H1 (cell line): Measurements from ENCODE around the gene SLC5A12. TPM values are rescaled to one million over a fixed set of nuclear protein-coding genes. Genes with fewer than 3 reads are reported as not detected.

Experiments
- CTCF ChIA-PET: fragments of 300-600 bp; sonication (Branson Sonifier 250); formaldehyde crosslinking; loops from one replicate; lab custom pipeline; 2021; ENCODE audit not compliant: partially characterized antibody; lab: Charles Lee
- POLR2A ChIA-PET: fragments of 300-600 bp; sonication (Branson Sonifier 250); formaldehyde crosslinking; loops from one replicate; lab custom pipeline; 2021; ENCODE audit warnings: inconsistent platforms; ENCODE audit not compliant: partially characterized antibody; lab: Charles Lee
- DNase-seq, 2 experiments: peaks; one replicate each; pipeline versions ENCODE4 v3.0.0 to v3.0.0-alpha.2; 2010 to 2022; ENCODE audit warnings: low spot score in 2 of 2, low read depth in 1 of 2, mixed read lengths in 1 of 2
- FAIRE-seq: peaks from 2 replicates; lab custom pipeline; 2011; peaks lifted over from hg19 to GRCh38; lab: Jason Lieb, UNC
- H2AFZ ChIP-seq: 2 replicates; pipeline ENCODE4 v1.8.1; 2012; ENCODE audit warnings: low read length, inconsistent platforms
- H2AK5ac ChIP-seq: 2 replicates; pipeline ENCODE4 v1.6.1; 2013; ENCODE audit warnings: low read depth, low read length
- H2BK120ac ChIP-seq: replicated peaks from 2 replicates; pipeline ENCODE3; 2013; ENCODE audit warnings: low read depth, low read length, inconsistent platforms
- H2BK12ac ChIP-seq: 2 replicates; pipeline ENCODE4 v1.6.1; 2013; ENCODE audit warnings: low read depth, low read length
- H2BK15ac ChIP-seq: 2 replicates; pipeline ENCODE4 v1.6.1; 2013; ENCODE audit warnings: low read length
- H2BK20ac ChIP-seq: 2 replicates; pipeline ENCODE4 v1.6.1; 2013; ENCODE audit warnings: low read length
- H2BK5ac ChIP-seq: 2 replicates; pipeline ENCODE4 v1.6.1; 2013; ENCODE audit warnings: low read depth, low read length
- H3K14ac ChIP-seq: 2 replicates; pipeline ENCODE4 v1.6.1; 2013; ENCODE audit warnings: inconsistent platforms; ENCODE audit not compliant: insufficient read length
- H3K18ac ChIP-seq: 2 replicates; pipeline ENCODE4 v1.6.1; 2013; ENCODE audit warnings: low read length; ENCODE audit errors: extremely low read depth
- H3K23ac ChIP-seq: 2 replicates; pipeline ENCODE4 v1.6.1; 2013; ENCODE audit warnings: inconsistent platforms; ENCODE audit not compliant: insufficient read length
- H3K23me2 ChIP-seq: 2 replicates; pipeline ENCODE4 v1.6.1; 2013; ENCODE audit warnings: low read depth, low read length
- H3K27ac ChIP-seq: 2 replicates; pipeline ENCODE4 v1.6.1; 2011; ENCODE audit warnings: low read depth, low read length, inconsistent platforms
- H3K27me3 ChIP-seq, 4 experiments: replicated peaks in 1 of 4; 1 replicate in 1 of 4; 2 replicates in 3 of 4; pipeline versions ENCODE4 v1.6.1 to v1.8.1; 2011 to 2013; ENCODE audit warnings: low read length in 3 of 4, mild to moderate bottlenecking in 3 of 4, inconsistent platforms in 2 of 4, mixed read lengths in 2 of 4, moderate library complexity in 1 of 4; ENCODE audit not compliant: control insufficient read depth in 3 of 4, insufficient read depth in 3 of 4; ENCODE audit errors: extremely low read depth in 1 of 4
- H3K36me3 ChIP-seq, 4 experiments: 2 replicates each; pipeline versions ENCODE4 v1.6.1 to v1.8.1; 2011 to 2013; ENCODE audit warnings: mild to moderate bottlenecking in 4 of 4, low read length in 3 of 4, moderate library complexity in 2 of 4, control low read depth in 1 of 4, inconsistent platforms in 1 of 4; ENCODE audit not compliant: insufficient read depth in 4 of 4, control insufficient read depth in 2 of 4
- H3K4ac ChIP-seq: replicated peaks from 2 replicates; pipeline ENCODE3; 2013; ENCODE audit warnings: low read length, low read depth, mixed read lengths, inconsistent platforms; ENCODE audit not compliant: insufficient read length
- H3K4me1 ChIP-seq, 4 experiments: replicated peaks in 1 of 4; 1 replicate in 1 of 4; 2 replicates in 3 of 4; pipeline versions ENCODE4 v1.6.1 to v1.8.1; 2011 to 2013; ENCODE audit warnings: low read length in 3 of 4, inconsistent platforms in 2 of 4, mixed read lengths in 1 of 4; ENCODE audit not compliant: insufficient read depth in 4 of 4, control insufficient read depth in 3 of 4
- H3K4me2 ChIP-seq, 2 experiments: 2 replicates each; pipeline versions ENCODE4 v1.6.1 to v1.8.1; 2011 to 2013; ENCODE audit warnings: low read depth in 2 of 2, low read length in 2 of 2, control low read depth in 1 of 2, inconsistent platforms in 1 of 2, mild to moderate bottlenecking in 1 of 2; ENCODE audit not compliant: insufficient read depth in 1 of 2
- H3K4me3 ChIP-seq, 4 experiments: fragments of 200-600, 300-600 bp in 1 of 4; sonication (generic), shearing (Covaris generic), sonication (Bioruptor Twin) in 1 of 4; 2 replicates each; pipeline versions ENCODE4 v1.5.1 to v1.8.1; 2011 to 2016; ENCODE audit warnings: low read length in 4 of 4, low read depth in 3 of 4, control low read depth in 2 of 4, inconsistent platforms in 2 of 4, mild to moderate bottlenecking in 2 of 4, mixed read lengths in 1 of 4, moderate library complexity in 1 of 4; ENCODE audit not compliant: insufficient read depth in 2 of 4; ENCODE audit errors: extremely low read depth in 1 of 4
- H3K56ac ChIP-seq: replicated peaks from 2 replicates; pipeline ENCODE3; 2013; ENCODE audit warnings: low read depth, mild to moderate bottlenecking, mixed read lengths, low read length, inconsistent platforms; ENCODE audit not compliant: insufficient read length
- H3K79me1 ChIP-seq: 2 replicates; pipeline ENCODE4 v1.6.1; 2013; ENCODE audit warnings: low read depth, low read length, control low read depth
- H3K79me2 ChIP-seq, 2 experiments: 2 replicates each; pipeline versions ENCODE4 v1.6.1 to v1.8.1; 2012 to 2013; ENCODE audit warnings: low read length in 2 of 2, mild to moderate bottlenecking in 2 of 2, inconsistent platforms in 1 of 2; ENCODE audit not compliant: insufficient read depth in 2 of 2, control insufficient read depth in 1 of 2
- H3K9ac ChIP-seq, 4 experiments: replicated peaks in 1 of 4; 1 replicate in 1 of 4; 2 replicates in 3 of 4; pipeline versions ENCODE4 v1.6.1 to v1.8.1; 2011 to 2013; ENCODE audit warnings: low read depth in 3 of 4, low read length in 3 of 4, control low read depth in 2 of 4, mild to moderate bottlenecking in 2 of 4, moderate library complexity in 2 of 4, inconsistent platforms in 1 of 4; ENCODE audit errors: extremely low read depth in 1 of 4
- H3K9me3 ChIP-seq, 2 experiments: 2 replicates each; pipeline versions ENCODE4 v1.6.1 to v1.8.1; 2012 to 2013; ENCODE audit warnings: mild to moderate bottlenecking in 2 of 2, moderate library complexity in 2 of 2, control low read depth in 1 of 2, inconsistent platforms in 1 of 2, low read depth in 1 of 2, low read length in 1 of 2, mixed read lengths in 1 of 2; ENCODE audit not compliant: insufficient read depth in 2 of 2
- H4K20me1 ChIP-seq, 2 experiments: replicated peaks in 1 of 2; 2 replicates each; pipeline versions ENCODE3 to v1.8.1; 2011 to 2013; ENCODE audit warnings: inconsistent platforms in 2 of 2, low read length in 2 of 2, mild to moderate bottlenecking in 1 of 2; ENCODE audit not compliant: insufficient read depth in 2 of 2, control insufficient read depth in 1 of 2
- H4K5ac ChIP-seq: 2 replicates; pipeline ENCODE4 v1.6.1; 2013; ENCODE audit warnings: low read length, low read depth, mixed read lengths, inconsistent platforms; ENCODE audit not compliant: insufficient read length
- H4K8ac ChIP-seq: 2 replicates; pipeline ENCODE4 v1.8.0; 2013; ENCODE audit warnings: mild to moderate bottlenecking, moderate library complexity, low read length, inconsistent platforms; ENCODE audit not compliant: insufficient read depth; ENCODE audit errors: extremely low read depth
- H4K91ac ChIP-seq: replicated peaks from 2 replicates; pipeline ENCODE3; 2013; ENCODE audit warnings: low read length, mixed read lengths, inconsistent platforms; ENCODE audit not compliant: insufficient read length
- ATF2 ChIP-seq: IDR thresholded peaks from 2 replicates; pipeline ENCODE4 v1.6.1; 2012; ENCODE audit warnings: low read length, inconsistent platforms
- ATF3 ChIP-seq: IDR thresholded peaks from 2 replicates; pipeline ENCODE4 v1.6.1; 2011; ENCODE audit warnings: low read depth, mild to moderate bottlenecking, low read length; ENCODE audit not compliant: insufficient read depth
- BCL11A ChIP-seq, 2 experiments: IDR thresholded peaks; one replicate each; pipeline ENCODE4 v1.6.1; 2011; ENCODE audit warnings: low read depth in 2 of 2, low read length in 2 of 2, mild to moderate bottlenecking in 2 of 2
- JUN ChIP-seq: IDR thresholded peaks from 2 replicates; pipeline ENCODE4 v1.6.1; 2011; ENCODE audit warnings: low read depth, mild to moderate bottlenecking, improper control_type of control experiment, low read length
- POLR2AphosphoS5 ChIP-seq: IDR thresholded peaks from 2 replicates; pipeline ENCODE4 v1.6.1; 2011; ENCODE audit warnings: low read depth, low read length
- RXRA ChIP-seq: IDR thresholded peaks from 2 replicates; pipeline ENCODE4 v1.6.1; 2011; ENCODE audit warnings: low read depth, mild to moderate bottlenecking, low read length, moderate library complexity; ENCODE audit not compliant: insufficient read depth
- SIN3A ChIP-seq, 2 experiments: IDR thresholded peaks in 1 of 2; conservative IDR thresholded peaks in 1 of 2; 2 replicates each; pipeline ENCODE4 v1.6.1; 2011 to 2012; ENCODE audit warnings: low read length in 2 of 2, improper control_type of control experiment in 1 of 2, low read depth in 1 of 2, mild to moderate bottlenecking in 1 of 2
- SRF ChIP-seq: IDR thresholded peaks from 2 replicates; pipeline ENCODE4 v1.6.1; 2011; ENCODE audit warnings: mild to moderate bottlenecking, low read depth, low read length, moderate library complexity
- USF2 ChIP-seq: IDR thresholded peaks from 2 replicates; pipeline ENCODE4 v1.6.1; 2011; ENCODE audit warnings: low read length, improper control_type of control experiment
- WGBS, 2 experiments: shearing (Covaris generic) in 1 of 2; methylation state at CpG; one replicate each; pipeline versions ENCODE4 v1.1.6 to v1.1.7; 2013 to 2015; ENCODE audit warnings: low lambda C conversion rate in 2 of 2, mixed read lengths in 2 of 2, inconsistent platforms in 1 of 2, low coverage in 1 of 2, missing lambda C conversion rate in 1 of 2; ENCODE audit not compliant: insufficient replicate concordance in 2 of 2, insufficient coverage in 1 of 2, insufficient read length in 1 of 2; ENCODE audit errors: extremely low coverage in 1 of 2, missing lambda C conversion rate in 1 of 2; 5-methylcytosine and 5-hydroxymethylcytosine counted together
- polyA plus RNA-seq, 7 experiments: library from polyadenylated mRNA; depleted of rRNA in 3 of 7; stranded (reverse) in 5 of 7; unstranded in 2 of 7; fragments of >200 nt in 5 of 7; fragments of 200-250 nt in 2 of 7; gene quantifications; 1 replicate in 5 of 7; 2 replicates in 1 of 7; 4 replicates in 1 of 7; pipeline versions ENCODE4 v1.2.1 to v1.2.3, GENCODE V29; 2011 to 2013; ENCODE audit warnings: missing spikeins in 2 of 7, mixed read lengths in 2 of 7
- total RNA-seq: library from RNA; stranded (reverse); fragmentation: NEBNext Ultra II Directional; extraction: Animal tissue kit (Norgen Biotek cat#: 25700); gene quantifications from 2 replicates; pipeline ENCODE4 v1.2.1, GENCODE V29; 2021

The SLC5A12 gene
- total and polyA plus RNA-seq, 2 of the 8 experiments (the other 6 are each of a cell fraction or from before 2014, with no cell fraction given): 1.3 to 1.4 TPM

GRCh38 chr11:26620282-26621045, 101.4 kb downstream of the SLC5A12 start:
- POLR2A ChIA-PET: no interaction called here
- no peak overlapping the region for H2BK15ac ChIP-seq
- no peak overlapping the region for H3K4me2 ChIP-seq
- no peak for TF ChIP-seq ATF3
- no peak for TF ChIP-seq SIN3A (conservative IDR thresholded peaks at IDR 0.05 in 1 of 2, IDR thresholded peaks at IDR 0.05 in 1 of 2; ENCODE audit: low read depth in 1 of 2, low read length in 2 of 2)
- no peak for TF ChIP-seq JUN
- TF ChIP-seq ATF2: no peak
- TF ChIP-seq POLR2AphosphoS5: no peak
- TF ChIP-seq SRF: no peak
- no peak for TF ChIP-seq RXRA
- no peak for TF ChIP-seq BCL11A (IDR thresholded peaks at IDR 0.05; ENCODE audit: low read depth in 2 of 2, low read length in 2 of 2)
- TF ChIP-seq USF2: no peak

More at GRCh38 chr11:26620282-26621045, 101.4 kb downstream of the SLC5A12 start:
- Histone ChIP-seq H3K36me3 (no peaks in the 10 kb centered on the region), H4K5ac (no peak overlapping the region), H4K91ac (no peak overlapping the region), H2BK12ac (no peak overlapping the region), H3K27ac (no peak overlapping the region), H3K27me3 (no peaks in the 10 kb centered on the region), H2BK120ac (no peak overlapping the region), H3K4me3 (no peak overlapping the region), H3K14ac (no peak overlapping the region), H2BK5ac (no peak overlapping the region), H3K79me1 (no peaks in the 10 kb centered on the region), H3K9me3 (no peaks in the 10 kb centered on the region), H2AK5ac (no peak overlapping the region), H3K79me2 (no peaks in the 10 kb centered on the region), H3K23ac (no peak overlapping the region), H2AFZ (no peak overlapping the region), H3K56ac (no peak overlapping the region), H3K23me2 (no peaks in the 10 kb centered on the region; the same call in 1 of the 2 replicates), H3K18ac (no peak overlapping the region), H4K8ac (no peak overlapping the region), H3K4ac (no peak overlapping the region), H3K4me1 (no peaks in the 10 kb centered on the region), H4K20me1 (no peaks in the 10 kb centered on the region), H2BK20ac (no peak overlapping the region), H3K9ac (no peak overlapping the region)
- FAIRE-seq: no peak
- CTCF ChIA-PET: interaction anchor here (1.2 kb wide), 1 partner anchor 322 kb away, joined by 5 read pairs; no protein-coding TSS in a partner anchor
- 80% methylated on average over 1 of the region's 1 CpG; no CpG with 5 or more reads in 1 of the 2 experiments for WGBS, 2 experiments
- DNase-seq: no peak
